ENCODE results near the gene TXNL4B. TPM values are rescaled to one million over a fixed set of nuclear protein-coding genes. Genes with fewer than 3 reads are reported as not detected.

Gene TXNL4B
- total RNA-seq: 4.6 and 8.6 TPM in 2 replicates

GRCh38 chr16:72093448-72094265 lies at the start of gene TXNL4B, which contains the start of gene DHX38:
Gene TXNL4B (minus strand): TSS chr16:72093620. CDS start chr16:72090749, 2,871 bp downstream.
Gene DHX38 (plus strand): TSS chr16:72093847. CDS start chr16:72096158, 2,311 bp downstream.

DNA sequence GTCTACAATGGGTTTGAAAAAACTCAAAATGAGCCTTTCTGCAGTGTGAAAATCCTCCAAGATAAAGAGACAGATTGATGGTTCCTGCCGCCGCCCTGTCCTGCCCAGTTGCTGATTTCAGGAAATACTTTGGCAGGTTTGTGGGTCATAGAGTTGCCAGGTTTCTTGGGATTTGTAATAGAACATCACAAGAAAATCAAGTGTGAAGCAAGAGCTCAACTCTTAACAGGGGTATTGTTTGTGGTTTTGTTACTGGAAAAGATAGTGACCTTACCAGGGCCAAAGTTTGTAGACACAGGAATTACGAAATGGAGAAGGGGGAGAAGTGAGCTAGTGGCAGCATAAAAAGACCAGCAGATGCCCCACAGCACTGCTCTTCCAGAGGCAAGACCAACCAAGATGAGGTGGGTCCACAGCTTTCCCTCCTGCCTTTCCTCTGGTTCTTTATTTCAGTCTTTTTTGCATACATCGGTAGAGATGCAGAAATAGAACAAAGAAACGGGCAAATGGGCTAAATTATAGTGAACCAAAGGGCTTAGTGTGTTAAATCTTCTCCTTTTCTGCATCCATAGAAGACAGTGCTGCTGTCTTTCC lies 39.1 kb downstream of the TXNL4B start, which contains the start of gene HP:
HP (plus strand) TSS at position 252 of the 594 bp plus-strand sequence; CDS start at position 400, 148 bp downstream.

Other genes starting within 250 kb of the TXNL4B start
- gene ATXN1L, start 247.6 kb downstream of the TXNL4B start, total RNA-seq: 7.5 and 9.3 TPM in 2 replicates
- gene ZNF821, start 209.4 kb downstream of the TXNL4B start, total RNA-seq: 3.7 and 4.0 TPM in 2 replicates
- 109 and 130 TPM in 2 replicates for gene IST1, start 198.1 kb downstream of the TXNL4B start, total RNA-seq
- gene PKD1L3, start 93.2 kb downstream of the TXNL4B start, total RNA-seq: under 0.01 TPM in 2 replicates
- 2.4 and 3.7 TPM in 2 replicates for gene DHODH, start 84.9 kb downstream of the TXNL4B start, total RNA-seq
- gene HP, start 39.1 kb downstream of the TXNL4B start, total RNA-seq: not detected in 2 replicates
- gene HPR, start 30.4 kb downstream of the TXNL4B start, total RNA-seq: under 0.01 TPM in 1 of 2 replicates, not detected in the other
- gene DHX38, start 227 bp upstream of the TXNL4B start, total RNA-seq: 78.6 and 101 TPM in 2 replicates
- gene PMFBP1, start 78.5 kb upstream of the TXNL4B start, total RNA-seq: under 0.01 and 0.18 TPM in 2 replicates

Measured in smooth muscle cell of bladder (primary cell).